HEK293T (cell line): Measurements from ENCODE around the gene USB1.

Experiments used
- ARNT ChIP-seq: fragments of 450-650 bp; IDR thresholded peaks from 2 replicates; pipeline ENCODE4 v1.6.1; 2017; ENCODE audit warnings: mild to moderate bottlenecking
- BHLHE40 ChIP-seq: fragments of 450-650 bp; IDR thresholded peaks from 2 replicates; pipeline ENCODE4 v1.6.1; 2016; ENCODE audit warnings: mild to moderate bottlenecking, moderate library complexity, borderline replicate concordance
- ELF4 ChIP-seq: fragments of 450-650 bp; IDR thresholded peaks from 2 replicates; pipeline ENCODE4 v1.6.1; 2017; ENCODE audit warnings: antibody characterized with exemption
- FOXK2 ChIP-seq: fragments of 450-650 bp; IDR thresholded peaks from 2 replicates; pipeline ENCODE4 v1.6.1; 2016; ENCODE audit warnings: mild to moderate bottlenecking
- FOXM1 ChIP-seq: fragments of 450-650 bp; IDR thresholded peaks from 2 replicates; pipeline ENCODE4 v1.6.1; 2017; ENCODE audit warnings: mild to moderate bottlenecking, borderline replicate concordance
- HDGF ChIP-seq: fragments of 450-650 bp; IDR thresholded peaks from 2 replicates; pipeline ENCODE4 v1.6.1; 2017; ENCODE audit warnings: antibody characterized with exemption, borderline replicate concordance
- L3MBTL2 ChIP-seq: fragments of 450-650 bp; conservative IDR thresholded peaks from 2 replicates; pipeline ENCODE4 v1.6.1; 2016; ENCODE audit warnings: mild to moderate bottlenecking
- LEF1 ChIP-seq: fragments of 450-650 bp; IDR thresholded peaks from 2 replicates; pipeline ENCODE4 v1.6.1; 2017; ENCODE audit warnings: mild to moderate bottlenecking, borderline replicate concordance
- PKNOX1 ChIP-seq: fragments of 450-650 bp; IDR thresholded peaks from 2 replicates; pipeline ENCODE4 v1.6.1; 2016
- SP1 ChIP-seq: fragments of 450-650 bp; IDR thresholded peaks from 2 replicates; pipeline ENCODE4 v1.6.1; 2017
- SUZ12 ChIP-seq: fragments of 450-650 bp; IDR thresholded peaks from 2 replicates; pipeline ENCODE4 v1.6.1; 2016; ENCODE audit warnings: mild to moderate bottlenecking
- TARDBP ChIP-seq: fragments of 450-650 bp; IDR thresholded peaks from 2 replicates; pipeline ENCODE4 v1.6.1; 2016
- ZNF384 ChIP-seq: fragments of 450-650 bp; IDR thresholded peaks from 2 replicates; pipeline ENCODE4 v1.6.1; 2016

- TF ChIP-seq SP1: no peak
- TF ChIP-seq ELF4: no peak
- no peak for TF ChIP-seq SUZ12
- no peak for TF ChIP-seq L3MBTL2
- TF ChIP-seq LEF1: no peak
- no peak for TF ChIP-seq ZNF384
- no peak for TF ChIP-seq PKNOX1
- no peak for TF ChIP-seq TARDBP
- TF ChIP-seq FOXM1: no peak
- no peak for TF ChIP-seq FOXK2
- no peak for TF ChIP-seq ARNT
- no peak for TF ChIP-seq HDGF
- TF ChIP-seq BHLHE40: no peak
These were observed 13.6 kb upstream of the USB1 start for GRCh38 chr16:57987441-57988177.
